H9 (cell line): Measurements from ENCODE around the gene TYW5. TPM values are rescaled to one million over a fixed set of nuclear protein-coding genes. Genes with fewer than 3 reads are reported as not detected.
A peak's percentile ranks its signal among the peaks of the same experiment; 100 is the strongest.

Experiments
- DNase-seq: peaks from one replicate; pipeline ENCODE4 v3.0.0-alpha.2; 2017
- H2AFZ ChIP-seq: one replicate; pipeline ENCODE4 v1.6.1; 2013; ENCODE audit warnings: mild to moderate bottlenecking, low read length, control low read depth, moderate library complexity
- H2AK5ac ChIP-seq: 2 replicates; pipeline ENCODE4 v1.6.1; 2013; ENCODE audit warnings: low read length, control low read depth, mixed read lengths; ENCODE audit not compliant: insufficient read length
- H2BK120ac ChIP-seq: one replicate; pipeline ENCODE4 v1.6.1; 2013; ENCODE audit warnings: low read depth, mild to moderate bottlenecking, low read length, control low read depth, inconsistent platforms; ENCODE audit not compliant: poor library complexity, severe bottlenecking
- H2BK12ac ChIP-seq: 2 replicates; pipeline ENCODE4 v1.6.1; 2013; ENCODE audit warnings: low read length, control low read depth, mixed read lengths, low read depth; ENCODE audit not compliant: insufficient read length
- H2BK15ac ChIP-seq: 2 replicates; pipeline ENCODE4 v1.6.1; 2013; ENCODE audit warnings: low read depth, low read length, control low read depth
- H2BK20ac ChIP-seq: one replicate; pipeline ENCODE4 v1.6.1; 2013; ENCODE audit warnings: low read depth, mild to moderate bottlenecking, low read length, control low read depth, inconsistent platforms; ENCODE audit not compliant: poor library complexity, severe bottlenecking
- H2BK5ac ChIP-seq: 2 replicates; pipeline ENCODE4 v1.6.1; 2013; ENCODE audit warnings: low read length, control low read depth, mixed read lengths; ENCODE audit not compliant: insufficient read length
- H3K14ac ChIP-seq: 2 replicates; pipeline ENCODE4 v1.6.1; 2013; ENCODE audit warnings: low read length, control low read depth; ENCODE audit not compliant: insufficient read depth
- H3K18ac ChIP-seq: 2 replicates; pipeline ENCODE4 v1.6.1; 2013; ENCODE audit warnings: low read depth, mild to moderate bottlenecking, mixed read lengths, low read length, control low read depth; ENCODE audit not compliant: insufficient read length
- H3K23ac ChIP-seq: 2 replicates; pipeline ENCODE4 v1.6.1; 2013; ENCODE audit warnings: low read length, control low read depth, mixed read lengths, low read depth; ENCODE audit not compliant: insufficient read length
- H3K23me2 ChIP-seq: 2 replicates; pipeline ENCODE4 v1.6.1; 2013; ENCODE audit warnings: low read depth, mild to moderate bottlenecking, mixed read lengths, low read length, control low read depth; ENCODE audit not compliant: insufficient read length, poor library complexity, severe bottlenecking
- H3K27ac ChIP-seq: 2 replicates; pipeline ENCODE4 v1.5.1; 2013; ENCODE audit warnings: low read length, control low read depth, mixed read lengths, low read depth; ENCODE audit not compliant: insufficient read length
- H3K27me3 ChIP-seq: 2 replicates; pipeline ENCODE4 v1.6.1; 2013; ENCODE audit warnings: low read length, control low read depth, inconsistent platforms; ENCODE audit not compliant: insufficient read depth
- H3K4ac ChIP-seq: 2 replicates; pipeline ENCODE4 v1.6.1; 2013; ENCODE audit warnings: low read depth, mild to moderate bottlenecking, control low read depth, inconsistent platforms, low read length, moderate library complexity
- H3K4me1 ChIP-seq: 2 replicates; pipeline ENCODE4 v1.6.1; 2013; ENCODE audit warnings: low read length, control low read depth, inconsistent platforms; ENCODE audit not compliant: insufficient read depth
- H3K4me2 ChIP-seq: 2 replicates; pipeline ENCODE4 v1.6.1; 2013; ENCODE audit warnings: low read length, control low read depth, mixed read lengths; ENCODE audit not compliant: insufficient read length, insufficient read depth
- H3K56ac ChIP-seq: 2 replicates; pipeline ENCODE4 v1.6.1; 2013; ENCODE audit warnings: low read depth, mild to moderate bottlenecking, mixed read lengths, low read length, control low read depth; ENCODE audit not compliant: insufficient read length
- H3K79me1 ChIP-seq: 2 replicates; pipeline ENCODE4 v1.6.1; 2013; ENCODE audit warnings: low read depth, mild to moderate bottlenecking, moderate library complexity, low read length, control low read depth, inconsistent platforms; ENCODE audit not compliant: insufficient read depth, poor library complexity, severe bottlenecking
- H3K79me2 ChIP-seq: 2 replicates; pipeline ENCODE4 v1.6.1; 2013; ENCODE audit warnings: low read length, control low read depth, inconsistent platforms; ENCODE audit not compliant: insufficient read depth
- H3K9ac ChIP-seq: 2 replicates; pipeline ENCODE4 v1.6.1; 2013; ENCODE audit warnings: low read length, control low read depth, mixed read lengths; ENCODE audit not compliant: insufficient read length; ENCODE audit errors: extremely low read depth
- H3K9me3 ChIP-seq: one replicate; pipeline ENCODE4 v1.6.1; 2013; ENCODE audit warnings: low read depth, low read length, inconsistent platforms; ENCODE audit not compliant: control insufficient read depth
- H3T11ph ChIP-seq: one replicate; pipeline ENCODE4 v1.6.1; 2013; ENCODE audit warnings: mild to moderate bottlenecking, low read length, control low read depth, inconsistent platforms
- H4K20me1 ChIP-seq: one replicate; pipeline ENCODE4 v1.6.1; 2013; ENCODE audit not compliant: control insufficient read depth, insufficient read length, insufficient read depth
- H4K5ac ChIP-seq: 2 replicates; pipeline ENCODE4 v1.6.1; 2013; ENCODE audit warnings: low read depth, mild to moderate bottlenecking, mixed read lengths, low read length, control low read depth; ENCODE audit not compliant: insufficient read length
- H4K8ac ChIP-seq: replicated peaks from 2 replicates; pipeline ENCODE4 v1.6.1; 2013; ENCODE audit warnings: low read length, control low read depth, mixed read lengths, low read depth; ENCODE audit not compliant: insufficient read length
- H4K91ac ChIP-seq: 2 replicates; pipeline ENCODE4 v1.6.1; 2013; ENCODE audit warnings: low read depth, mild to moderate bottlenecking, moderate library complexity, mixed read lengths, low read length, control low read depth; ENCODE audit not compliant: insufficient read length
- H3K27ac Mint-ChIP-seq, 3 experiments: 2 replicates in 2 of 3; 3 replicates in 1 of 3; pipeline ENCODE4 v1.8.0; 2020 to 2021; ENCODE audit warnings: mixed read lengths in 3 of 3, mild to moderate bottlenecking in 1 of 3, moderate library complexity in 1 of 3
- H3K27me3 Mint-ChIP-seq: 2 replicates; pipeline ENCODE4 v1.8.0; 2021; ENCODE audit warnings: low read depth, mild to moderate bottlenecking, moderate library complexity, mixed read lengths
- H3K36me3 Mint-ChIP-seq, 3 experiments: 2 replicates in 2 of 3; 3 replicates in 1 of 3; pipeline ENCODE4 v1.8.0; 2020 to 2021; ENCODE audit warnings: low read depth in 3 of 3, mixed read lengths in 3 of 3; ENCODE audit not compliant: insufficient read depth in 1 of 3
- H3K4me1 Mint-ChIP-seq, 2 experiments: 2 replicates each; pipeline ENCODE4 v1.8.0; 2020; ENCODE audit warnings: mixed read lengths in 2 of 2
- H3K4me3 Mint-ChIP-seq, 2 experiments: 2 replicates in 1 of 2; 3 replicates in 1 of 2; pipeline ENCODE4 v1.8.0; 2020 to 2021; ENCODE audit warnings: mild to moderate bottlenecking in 2 of 2, mixed read lengths in 2 of 2, moderate library complexity in 1 of 2
- H3K9me3 Mint-ChIP-seq, 2 experiments: 2 replicates in 1 of 2; 3 replicates in 1 of 2; pipeline ENCODE4 v1.8.0; 2020; ENCODE audit warnings: mild to moderate bottlenecking in 2 of 2, mixed read lengths in 2 of 2, moderate library complexity in 1 of 2
- CTCF ChIP-seq: fragments of 200-600 bp; sonication (generic); conservative IDR thresholded peaks from 3 replicates; pipeline ENCODE4 v1.8.0; 2021; ENCODE audit warnings: antibody characterized with exemption, mild to moderate bottlenecking
- WGBS: extraction: QIAGEN DNeasy Blood & Tissue Kit; methylation state at CpG from one replicate; pipeline ENCODE4 v1.1.7; 2013; ENCODE audit warnings: missing lambda C conversion rate, low lambda C conversion rate, mixed read lengths; ENCODE audit not compliant: insufficient read length; ENCODE audit errors: extremely low coverage; 5-methylcytosine and 5-hydroxymethylcytosine counted together
- total RNA-seq: library from RNA; stranded (reverse); gene quantifications from 2 replicates; pipeline ENCODE4 v1.2.1, GENCODE V29; 2021

TYW5 gene
- total RNA-seq, 1 experiment from 2014 or later, result 17.7 TPM

GRCh38 chr2:199940373-199940772 lies 14.9 kb downstream of the TYW5 start:
- TF ChIP-seq CTCF, result peak; percentile 62
- H3K36me3 Mint-ChIP-seq, result peaks cover 29 to 64% (median 63%) of the 10 kb centered on the region in 3 experiments
- no peak overlapping the region for H4K91ac ChIP-seq
- no peak overlapping the region for H2BK15ac ChIP-seq
- no peaks in the 10 kb centered on the region for H3K23me2 ChIP-seq
- no peak for DNase-seq
- H3K56ac ChIP-seq, result no peak overlapping the region
- no peak overlapping the region for H3K4me2 ChIP-seq
- no peak overlapping the region for H2AFZ ChIP-seq
- no peak overlapping the region for H3K27ac Mint-ChIP-seq
- no peak overlapping the region for H3K27ac ChIP-seq
- no peaks in the 10 kb centered on the region for H3K9me3 ChIP-seq
- no peaks in the 10 kb centered on the region for H3K79me1 ChIP-seq
- no peak overlapping the region for H2AK5ac ChIP-seq
- no peak overlapping the region for H3K23ac ChIP-seq
- H3K9me3 Mint-ChIP-seq, result no peaks in the 10 kb centered on the region
- H2BK120ac ChIP-seq, result no peak overlapping the region
- H2BK12ac ChIP-seq, result no peak overlapping the region
- H3K14ac ChIP-seq, result no peak overlapping the region
- no peak overlapping the region for H2BK5ac ChIP-seq
- H3K27me3 Mint-ChIP-seq, result no peaks in the 10 kb centered on the region
- no peak overlapping the region for H2BK20ac ChIP-seq
- no peak overlapping the region for H3K18ac ChIP-seq
- no peak overlapping the region for H3K4ac ChIP-seq
- H4K5ac ChIP-seq, result no peak overlapping the region
- no CpG with 5 or more reads among the region's 2 CpGs for WGBS
- no peaks in the 10 kb centered on the region for H3K4me1 ChIP-seq
- H3K27me3 ChIP-seq, result no peaks in the 10 kb centered on the region
- no peak overlapping the region for H4K8ac ChIP-seq
- no peaks in the 10 kb centered on the region for H3K4me1 Mint-ChIP-seq
- no peaks in the 10 kb centered on the region for H4K20me1 ChIP-seq
- no peak overlapping the region for H3K9ac ChIP-seq
- H3T11ph ChIP-seq, result no peak overlapping the region
- no peak overlapping the region for H3K4me3 Mint-ChIP-seq
- no peaks in the 10 kb centered on the region for H3K79me2 ChIP-seq
